ENCODE results near the gene CT45A6.
"Not testable (repeated sequence)": the region's sequence is repeated elsewhere in the genome, so short reads cannot be mapped to it uniquely, and the experiment has no call there.

The CT45A6 gene, protein sequence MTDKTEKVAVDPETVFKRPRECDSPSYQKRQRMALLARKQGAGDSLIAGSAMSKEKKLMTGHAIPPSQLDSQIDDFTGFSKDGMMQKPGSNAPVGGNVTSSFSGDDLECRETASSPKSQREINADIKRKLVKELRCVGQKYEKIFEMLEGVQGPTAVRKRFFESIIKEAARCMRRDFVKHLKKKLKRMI

GRCh38 chrX:135802687-135803086, at the start of gene CT45A6:
TSS of gene CT45A6 (minus strand) at chrX:135802787. CDS start at chrX:135798993, 3,794 bp downstream.
- in situ Hi-C loops (cut with MboI; ENCODE audit: low sequenced_read_pairs): not testable (repeated sequence)

DNA sequence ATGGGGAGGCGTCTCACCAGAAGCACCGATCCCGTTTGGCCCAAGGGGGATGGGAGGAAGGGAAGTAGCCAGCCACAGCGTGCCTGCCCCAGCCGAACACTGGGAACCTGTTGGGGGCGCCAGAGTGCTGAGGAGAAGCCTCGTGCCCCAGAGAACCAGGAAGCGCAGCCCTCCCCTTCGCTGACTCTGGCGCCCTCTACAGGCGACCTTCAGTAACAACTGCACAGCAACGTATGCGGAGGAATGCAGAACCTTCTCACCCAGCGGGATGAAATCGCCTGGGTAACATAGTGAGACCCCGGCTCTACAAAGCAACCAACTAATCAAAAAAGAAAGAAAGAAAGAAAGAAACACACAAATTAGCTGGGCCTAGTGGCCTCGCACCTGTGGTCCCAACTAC, 34.6 kb upstream of the CT45A6 start, which contains the start of gene CT45A7:
Gene CT45A7, minus strand, starts transcription at position 101 of the 400 bp plus-strand sequence. CDS start 3,747 bp downstream, outside the sequence.
- in situ Hi-C loops (cut with MboI; ENCODE audit: low sequenced_read_pairs): not testable (repeated sequence)

DNA sequence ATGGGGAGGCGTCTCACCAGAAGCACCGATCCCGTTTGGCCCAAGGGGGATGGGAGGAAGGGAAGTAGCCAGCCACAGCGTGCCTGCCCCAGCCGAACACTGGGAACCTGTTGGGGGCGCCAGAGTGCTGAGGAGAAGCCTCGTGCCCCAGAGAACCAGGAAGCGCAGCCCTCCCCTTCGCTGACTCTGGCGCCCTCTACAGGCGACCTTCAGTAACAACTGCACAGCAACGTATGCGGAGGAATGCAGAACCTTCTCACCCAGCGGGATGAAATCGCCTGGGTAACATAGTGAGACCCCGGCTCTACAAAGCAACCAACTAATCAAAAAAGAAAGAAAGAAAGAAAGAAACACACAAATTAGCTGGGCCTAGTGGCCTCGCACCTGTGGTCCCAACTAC, 17.3 kb upstream of the CT45A6 start, which contains the start of gene CT45A2:
Gene CT45A2, minus strand, starts transcription at position 101 of the 400 bp plus-strand sequence. CDS start 3,747 bp downstream, outside the sequence.
- in situ Hi-C loops (cut with MboI; ENCODE audit: low sequenced_read_pairs): not testable (repeated sequence)

DNA sequence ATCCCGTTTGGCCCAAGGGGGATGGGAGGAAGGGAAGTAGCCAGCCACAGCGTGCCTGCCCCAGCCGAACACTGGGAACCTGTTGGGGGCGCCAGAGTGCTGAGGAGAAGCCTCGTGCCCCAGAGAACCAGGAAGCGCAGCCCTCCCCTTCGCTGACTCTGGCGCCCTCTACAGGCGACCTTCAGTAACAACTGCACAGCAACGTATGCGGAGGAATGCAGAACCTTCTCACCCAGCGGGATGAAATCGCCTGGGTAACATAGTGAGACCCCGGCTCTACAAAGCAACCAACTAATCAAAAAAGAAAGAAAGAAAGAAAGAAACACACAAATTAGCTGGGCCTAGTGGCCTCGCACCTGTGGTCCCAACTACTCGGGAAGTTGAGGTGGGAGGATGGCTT, 17.2 kb downstream of the CT45A6 start, which contains the start of gene CT45A5:
Gene CT45A5, minus strand, starts transcription at position 101 of the 400 bp plus-strand sequence. CDS start 3,774 bp downstream, outside the sequence.
- in situ Hi-C loops (cut with MboI; ENCODE audit: low sequenced_read_pairs): not testable (repeated sequence)

- in situ Hi-C loops (cut with MboI; ENCODE audit: low sequenced_read_pairs): not testable (repeated sequence)
Observed at GRCh38 chrX:135768091-135768490, 34.5 kb downstream of the CT45A6 start, which contains the start of gene CT45A3. TSS of gene CT45A3 (minus strand) at chrX:135768191. CDS start at chrX:135764444, 3,747 bp downstream.

GRCh38 chrX:135744739-135745138, 57.8 kb downstream of the CT45A6 start:
- in situ Hi-C loops (cut with MboI; ENCODE audit: low sequenced_read_pairs): not testable (repeated sequence)
